PC-9 (cell line): ENCODE data around the gene OR6B3. TPM values are rescaled to one million over a fixed set of nuclear protein-coding genes. Genes with fewer than 3 reads are reported as not detected.
"Not testable (repeated sequence)": the region's sequence is repeated elsewhere in the genome, so short reads cannot be mapped to it uniquely, and the experiment has no call there.

ENCODE experiments used
- BruUV-seq: library from RNA; stranded (reverse); fragments of 400-500 nt; replicated peaks from 2 replicates; lab custom pipeline; 2021; lab: Mats Ljungman, UMichigan
- CTCF ChIA-PET: fragments of 300-600 bp; sonication (Branson Sonifier 250); formaldehyde crosslinking; loops from one replicate; lab custom pipeline; 2022; ENCODE audit warnings: antibody characterized with exemption; lab: Charles Lee
- POLR2A ChIA-PET: fragments of 300-600 bp; sonication (Branson Sonifier 250); formaldehyde crosslinking; loops from one replicate; lab custom pipeline; 2022; ENCODE audit warnings: antibody characterized with exemption; ENCODE audit not compliant: unreplicated experiment; lab: Charles Lee
- DNase-seq, 2 experiments: peaks; one replicate each; pipeline versions ENCODE4 v3.0.0 to v3.0.0-alpha.2; 2015 to 2022; ENCODE audit warnings: mixed read lengths in 1 of 2
- H2AFZ ChIP-seq: fragments of 200-600 bp; sonication (generic); 2 replicates; pipeline ENCODE4 v1.8.1; 2017; ENCODE audit warnings: antibody characterized with exemption
- H3F3A ChIP-seq: fragments of 200-600 bp; sonication (generic); 2 replicates; pipeline ENCODE4 v1.8.1; 2017; ENCODE audit warnings: antibody characterized with exemption, mild to moderate bottlenecking, low read depth; ENCODE audit not compliant: insufficient read depth
- H3K27ac ChIP-seq: fragments of 200-600 bp; sonication (generic); 2 replicates; pipeline ENCODE4 v1.6.1; 2016; ENCODE audit warnings: mixed run types
- H3K27me3 ChIP-seq: fragments of 200-600 bp; sonication (generic); 2 replicates; pipeline ENCODE4 v1.6.1; 2016; ENCODE audit warnings: low read depth, mixed run types; ENCODE audit not compliant: insufficient read depth
- H3K36me3 ChIP-seq: fragments of 200-600 bp; sonication (generic); 2 replicates; pipeline ENCODE4 v1.6.1; 2016; ENCODE audit warnings: low read depth, mixed run types
- H3K4me1 ChIP-seq: fragments of 200-600 bp; sonication (generic); replicated peaks from 2 replicates; pipeline ENCODE4 v1.6.1; 2016; ENCODE audit warnings: mixed run types; ENCODE audit not compliant: insufficient read depth
- H3K4me2 ChIP-seq: fragments of 200-600 bp; sonication (generic); 2 replicates; pipeline ENCODE4 v1.6.1; 2017; ENCODE audit warnings: mixed run types
- H3K4me3 ChIP-seq: fragments of 200-600 bp; sonication (generic); 2 replicates; pipeline ENCODE4 v1.6.1; 2016; ENCODE audit warnings: mixed run types
- H3K79me2 ChIP-seq: fragments of 200-600 bp; sonication (generic); 2 replicates; pipeline ENCODE4 v1.6.1; 2017; ENCODE audit warnings: low read depth, mixed run types
- H3K9me2 ChIP-seq: fragments of 200-600 bp; sonication (generic); 2 replicates; pipeline ENCODE4 v1.8.1; 2017; ENCODE audit warnings: mild to moderate bottlenecking; ENCODE audit not compliant: insufficient read depth
- H3K9me3 ChIP-seq: fragments of 200-600 bp; sonication (generic); 2 replicates; pipeline ENCODE4 v1.8.1; 2016; ENCODE audit warnings: low read depth; ENCODE audit not compliant: insufficient read depth
- H4K20me1 ChIP-seq: fragments of 200-600 bp; sonication (generic); 2 replicates; pipeline ENCODE4 v1.8.1; 2017; ENCODE audit not compliant: insufficient read depth
- CTCF ChIP-seq: fragments of 200-600 bp; sonication (generic); conservative IDR thresholded peaks from 2 replicates; pipeline ENCODE4 v1.6.1; 2017; ENCODE audit warnings: mixed run types, antibody characterized with exemption, mild to moderate bottlenecking, moderate library complexity
- EZH2 ChIP-seq: fragments of 200-600 bp; sonication (generic); IDR thresholded peaks from 2 replicates; pipeline ENCODE4 v1.8.0; 2017; ENCODE audit warnings: antibody characterized with exemption, low read depth
- intact Hi-C: fragments of 100-400 bp; cut with micrococcal nuclease; formaldehyde crosslinking; loops from one replicate; pipeline ENCODE4 v1.10.0; 2022; ENCODE audit not compliant: unreplicated experiment
- total RNA-seq: library from RNA; stranded (reverse); gene quantifications from 2 replicates; pipeline ENCODE4 v1.2.3, GENCODE V29; 2021

OR6B3 gene
- total RNA-seq, 1 experiment from 2014 or later, result not detected

GRCh38 chr2:240045098-240045497, 8.2 kb downstream of the OR6B3 start:
- Histone ChIP-seq H3K27ac (no peak overlapping the region), H3K9me3 (no peaks in the 10 kb centered on the region), H3K79me2 (no peaks in the 10 kb centered on the region), H3K27me3 (peaks cover 90% of the 10 kb centered on the region), H3F3A (no peaks in the 10 kb centered on the region), H3K4me2 (no peak overlapping the region), H3K4me3 (no peak overlapping the region), H2AFZ (no peak overlapping the region), H3K36me3 (no peaks in the 10 kb centered on the region), H4K20me1 (no peaks in the 10 kb centered on the region; the same call in 1 of the 2 replicates), H3K9me2 (no peaks in the 10 kb centered on the region), H3K4me1 (no peaks in the 10 kb centered on the region)
- intact Hi-C loops, result no loop called here
- ChIA-PET CTCF (no interaction called here), POLR2A (interaction anchor here (0.6 kb wide), 1 partner anchor 14 kb away, joined by 5 read pairs; no protein-coding TSS in a partner anchor)
- no TSS peak for BruUV-seq
- no peak for TF ChIP-seq EZH2
- no peak for TF ChIP-seq CTCF
- DNase-seq, result no peak

- H3K9me3 ChIP-seq, H3K27ac ChIP-seq, H3K4me3 ChIP-seq, BruUV-seq, H3K9me2 ChIP-seq, H3K36me3 ChIP-seq, H2AFZ ChIP-seq, H3K4me1 ChIP-seq, H4K20me1 ChIP-seq, DNase-seq, H3K79me2 ChIP-seq, POLR2A ChIA-PET, intact Hi-C loops, H3F3A ChIP-seq, H3K4me2 ChIP-seq: not testable (repeated sequence)
- CTCF ChIA-PET, result interaction anchor here (0.8 kb wide), 1 partner anchor 100 kb away, joined by 3 read pairs; no protein-coding TSS in a partner anchor
- H3K27me3 ChIP-seq, result peaks cover 90% of the 10 kb centered on the region
Measured at GRCh38 chr2:240044096-240044495, 9.2 kb downstream of the OR6B3 start.

DNA sequence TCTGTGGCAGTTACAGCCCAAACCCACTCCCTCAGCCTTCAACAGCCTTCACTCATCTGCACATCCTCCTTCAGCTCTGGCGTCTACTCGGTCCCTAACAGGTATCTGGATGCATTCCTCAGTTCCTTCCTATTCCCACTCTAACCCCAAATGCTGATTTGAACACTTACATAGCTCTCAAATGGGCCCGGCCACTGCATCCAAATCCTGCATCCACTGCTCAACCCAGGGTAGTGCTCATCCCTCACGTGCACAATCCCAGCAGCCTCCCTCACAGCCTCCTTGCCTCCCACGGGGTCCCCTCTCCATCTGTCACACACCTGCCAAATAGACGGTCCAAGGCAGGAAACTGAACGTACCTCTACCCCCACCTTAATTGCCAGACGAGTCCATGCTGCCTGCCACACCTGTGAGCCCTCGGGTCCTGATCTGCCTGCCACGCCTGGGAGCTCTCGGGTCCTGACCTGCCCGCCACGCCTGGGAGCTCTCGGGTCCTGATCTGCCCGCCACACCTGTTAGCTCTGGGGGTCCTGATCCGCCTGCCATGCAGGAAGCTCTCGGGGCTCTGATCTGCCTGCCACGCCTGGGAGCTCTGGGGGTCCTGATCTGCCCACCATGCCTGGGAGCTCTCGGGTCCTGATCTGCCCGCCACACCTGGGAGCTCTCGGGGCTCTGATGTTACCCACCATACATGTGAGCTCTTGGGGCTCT, 9.9 kb downstream of the OR6B3 start:
- Histone ChIP-seq H3K9me3 (no peaks in the 10 kb centered on the region), H3K4me1 (no peaks in the 10 kb centered on the region), H2AFZ (no peak overlapping the region), H3K36me3 (no peaks in the 10 kb centered on the region), H3K9me2 (no peaks in the 10 kb centered on the region), H3K27me3 (peaks cover 90% of the 10 kb centered on the region), H3K79me2 (no peaks in the 10 kb centered on the region), H4K20me1 (no peaks in the 10 kb centered on the region; the same call in 1 of the 2 replicates), H3K4me3 (no peak overlapping the region), H3K4me2 (no peak overlapping the region), H3F3A (no peaks in the 10 kb centered on the region), H3K27ac (no peak overlapping the region)
- intact Hi-C loops, result no loop called here
- POLR2A ChIA-PET, result no interaction called here
- BruUV-seq, result no TSS peak
- CTCF ChIA-PET, result interaction anchor here (0.8 kb wide), 1 partner anchor 100 kb away, joined by 3 read pairs; no protein-coding TSS in a partner anchor
- TF ChIP-seq CTCF, result no peak
- no peak for TF ChIP-seq EZH2
- DNase-seq, result no peak
